HT1080 (cell line): Measurements from ENCODE around the gene PAIP2. TPM values are rescaled to one million over a fixed set of nuclear protein-coding genes. Genes with fewer than 3 reads are reported as not detected.
A peak's percentile ranks its signal among the peaks of the same experiment; 100 is the strongest.
"Not testable (repeated sequence)": the region's sequence is repeated elsewhere in the genome, so short reads cannot be mapped to it uniquely, and the experiment has no call there.

Experiments
- DNase-seq: peaks from one replicate; pipeline ENCODE4 v3.0.0-alpha.2; 2015; ENCODE audit warnings: low read depth
- total RNA-seq: library from RNA; depleted of rRNA; stranded (reverse); fragments of >200 nt; shearing (Covaris generic); gene quantifications from 2 replicates; pipeline ENCODE4 v1.2.3, GENCODE V29; 2014

PAIP2 gene
- total RNA-seq, 1 experiment from 2014 or later: 86.9 TPM

- no peak for DNase-seq
These were observed 27.4 kb upstream of the PAIP2 start for GRCh38 chr5:139314276-139314675.

GRCh38 chr5:139315056-139315615, 26.5 kb upstream of the PAIP2 start:
- no peak for DNase-seq

GRCh38 chr5:139335811-139336210, 5.8 kb upstream of the PAIP2 start:
- peak; percentile 41 for DNase-seq

- DNase-seq: no peak
These were observed 1.6 kb upstream of the PAIP2 start for GRCh38 chr5:139340051-139340450.

- no peak for DNase-seq
These were observed 416 bp upstream of the PAIP2 start for GRCh38 chr5:139341187-139341688.

GRCh38 chr5:139342423-139342723, 719 bp downstream of the PAIP2 start:
- DNase-seq: no peak

DNA sequence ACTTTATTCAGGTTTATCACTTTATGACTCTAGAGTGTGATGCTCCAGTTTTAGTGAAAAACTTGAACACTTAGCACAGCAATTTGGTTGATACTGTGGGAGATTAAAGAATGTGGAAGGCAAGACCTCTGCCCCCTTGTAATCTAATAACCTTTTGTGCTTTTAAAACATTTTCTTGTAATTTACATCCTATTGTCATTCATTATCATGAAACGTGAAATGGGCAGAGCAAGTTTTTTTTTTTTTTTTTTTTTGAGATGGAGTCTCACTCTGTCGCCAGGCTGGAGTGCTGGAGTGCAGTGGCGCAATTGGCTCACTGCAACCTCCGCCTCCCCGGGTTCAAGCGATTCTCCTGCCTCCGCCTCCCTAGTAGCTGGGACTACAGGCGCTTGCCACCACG, 1.8 kb downstream of the PAIP2 start:
- DNase-seq: no peak

DNA sequence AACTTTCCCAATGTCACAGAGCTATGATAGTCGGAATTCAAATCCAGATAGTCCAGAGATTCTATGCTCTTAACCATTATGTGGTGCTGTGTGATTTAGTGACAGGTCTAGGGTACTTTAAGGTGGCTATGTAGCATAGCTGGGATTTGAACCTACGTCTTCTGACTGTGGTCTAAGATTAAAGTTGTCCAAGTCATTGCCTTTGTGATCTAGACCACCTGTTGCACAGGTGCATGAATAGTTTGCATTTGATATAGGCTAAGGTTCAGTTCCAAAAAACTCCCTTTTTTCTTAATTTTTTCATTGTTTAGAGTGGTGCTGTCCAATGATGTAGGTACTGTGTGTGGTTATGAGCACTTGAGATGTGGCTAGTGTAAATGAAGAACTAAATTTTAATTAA, 2.5 kb downstream of the PAIP2 start:
- no peak for DNase-seq

DNA sequence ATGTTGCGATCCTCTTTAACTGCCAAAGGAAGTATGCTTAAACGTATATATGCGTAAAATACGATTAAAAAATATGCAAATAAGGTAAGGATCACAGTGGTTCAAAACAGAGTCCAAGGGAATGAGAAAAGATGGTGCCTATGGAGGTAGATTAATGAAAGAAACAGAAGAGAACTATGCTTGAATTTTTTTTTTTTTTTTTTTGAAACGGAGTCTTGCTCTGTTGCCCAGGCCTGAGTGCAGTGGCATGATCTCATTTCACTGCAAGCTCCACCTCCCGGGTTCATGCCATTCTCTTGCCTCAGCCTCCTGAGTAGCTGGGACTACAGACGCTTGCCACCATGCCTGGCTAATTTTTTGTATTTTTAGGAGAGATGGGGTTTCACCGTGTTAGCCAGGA, 3.8 kb downstream of the PAIP2 start:
- not testable (repeated sequence) for DNase-seq

GRCh38 chr5:139347863-139348262, 6.2 kb downstream of the PAIP2 start:
- not testable (repeated sequence) for DNase-seq

DNA sequence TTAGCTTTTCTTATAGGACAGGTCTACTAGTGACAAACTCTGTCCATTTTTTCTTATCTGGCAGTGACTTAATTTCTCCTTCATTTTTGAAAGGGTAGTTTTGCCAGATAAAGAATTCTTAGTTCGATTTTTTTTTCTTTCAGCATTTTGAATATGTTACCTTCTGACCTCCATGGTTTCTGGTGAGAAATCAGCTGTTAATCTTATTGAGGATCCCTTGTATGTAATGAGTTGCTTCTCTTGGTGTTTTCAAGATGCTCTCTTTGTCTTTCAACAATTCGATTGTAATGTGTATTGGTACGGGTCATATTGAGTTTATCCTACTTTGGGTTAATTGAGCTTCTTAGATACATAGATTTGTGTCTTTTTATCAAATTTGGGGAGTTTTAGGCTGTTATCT, 12.5 kb downstream of the PAIP2 start:
- DNase-seq: no peak

- DNase-seq: not testable (repeated sequence)
These were observed 14.2 kb downstream of the PAIP2 start for GRCh38 chr5:139355900-139356299.

DNA sequence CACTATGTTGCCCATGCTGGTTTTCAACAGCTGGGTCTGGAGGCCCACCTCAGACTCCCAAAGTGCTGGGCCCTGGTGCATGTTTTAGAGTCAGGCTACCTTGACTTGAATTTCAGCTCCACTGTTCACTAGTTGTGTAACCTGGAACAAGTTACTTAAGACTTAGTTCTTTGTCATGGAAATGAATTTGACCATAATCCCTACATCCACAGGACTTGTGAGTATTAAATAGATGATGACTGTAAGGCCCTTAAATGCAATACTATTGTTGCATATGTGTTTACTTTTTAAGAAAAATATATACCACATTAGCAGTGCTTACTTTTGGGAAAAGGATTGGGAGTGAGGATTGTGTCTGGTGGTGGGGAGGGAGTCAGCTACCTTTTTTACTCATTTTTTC, 16.4 kb downstream of the PAIP2 start:
- no peak for DNase-seq

DNA sequence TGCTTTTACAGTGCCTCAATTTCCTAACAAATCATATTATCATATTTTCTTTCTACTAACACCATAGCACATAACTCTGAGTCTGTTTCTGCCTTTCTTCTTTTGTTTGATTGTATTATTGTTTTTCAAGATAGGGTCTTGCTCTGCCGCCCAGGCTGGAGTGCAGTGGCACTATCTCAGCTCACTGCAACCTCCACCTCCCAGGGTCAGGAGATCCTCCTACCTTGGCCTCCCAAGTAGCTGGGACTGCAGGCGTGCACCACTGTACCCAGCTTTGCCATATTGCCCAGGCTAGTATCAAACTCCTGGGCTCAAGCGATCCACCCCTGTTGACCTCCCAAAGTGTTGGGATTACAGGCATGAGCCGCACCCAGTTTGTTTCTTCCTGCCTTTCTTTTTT, 18.7 kb downstream of the PAIP2 start:
- no peak for DNase-seq

GRCh38 chr5:139361835-139362429, 20.3 kb downstream of the PAIP2 start:
- no peak for DNase-seq

- DNase-seq: no peak
These were observed 22.3 kb downstream of the PAIP2 start for GRCh38 chr5:139363937-139364336.

GRCh38 chr5:139364466-139364865, 22.8 kb downstream of the PAIP2 start:
- no peak for DNase-seq

- no peak for DNase-seq
These were observed 27.0 kb downstream of the PAIP2 start for GRCh38 chr5:139368613-139369012.

GRCh38 chr5:139369181-139369580, 27.5 kb downstream of the PAIP2 start:
- DNase-seq: peak; percentile 35

GRCh38 chr5:139371482-139372435, 30.1 kb downstream of the PAIP2 start:
- no peak for DNase-seq

DNA sequence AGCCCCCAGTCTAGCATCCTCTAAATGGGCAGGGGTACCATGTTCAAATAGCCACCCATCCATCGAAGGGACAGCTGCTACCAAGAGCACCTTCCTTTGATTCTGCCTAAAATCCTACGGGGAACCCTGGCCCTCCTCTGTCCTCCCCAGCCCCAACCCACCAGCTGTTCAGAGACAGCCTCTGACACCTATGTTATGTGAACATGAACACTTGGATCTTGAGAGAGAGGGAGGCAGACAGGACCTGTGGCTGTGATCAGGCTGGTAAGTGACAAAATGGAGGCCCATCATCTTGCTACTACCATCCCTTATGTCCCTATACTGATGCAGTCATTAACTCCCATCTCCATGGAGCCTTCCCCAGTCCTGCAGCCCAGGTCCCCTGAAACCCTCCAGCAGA, 33.3 kb downstream of the PAIP2 start:
- DNase-seq: no peak

GRCh38 chr5:139376364-139376763, 34.7 kb downstream of the PAIP2 start:
- DNase-seq: no peak
